ENCODE data around the gene CYP19A1. TPM values are rescaled to one million over a fixed set of nuclear protein-coding genes. Genes with fewer than 3 reads are reported as not detected.

CYP19A1 gene
- total and polyA plus RNA-seq, 2 of the 8 experiments (the other 6 are each of a cell fraction or from before 2014, with no cell fraction given) = not detected

DNA sequence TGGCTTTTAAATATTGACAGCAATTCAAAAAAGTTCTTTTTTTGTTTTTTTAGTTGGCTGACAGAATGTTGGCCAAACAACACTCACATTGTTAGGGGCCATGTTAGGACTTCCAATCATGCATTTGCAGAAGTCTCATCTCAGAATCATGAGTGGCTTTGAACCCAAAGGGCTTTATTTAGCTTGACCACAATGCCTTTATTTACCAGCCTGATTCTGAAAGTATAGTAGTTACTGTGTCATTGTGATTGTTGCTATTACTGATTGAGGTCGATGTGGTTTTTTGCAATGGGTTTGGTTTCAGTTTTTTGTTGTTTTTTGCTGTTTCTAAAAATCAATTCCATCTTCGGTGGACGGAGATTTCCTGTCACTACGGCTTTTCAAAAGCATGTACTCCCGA, 10.3 kb upstream of the CYP19A1 start:
- H3K4ac ChIP-seq (replicated peaks; ENCODE audit: insufficient read length, low read depth, low read length) = no peak overlapping the region
- no peaks in the 10 kb centered on the region for H3K79me1 ChIP-seq (ENCODE audit: low read depth, low read length)
- H3K14ac ChIP-seq (ENCODE audit: insufficient read length) = no peak overlapping the region
- H3K23ac ChIP-seq (ENCODE audit: insufficient read length) = no peak overlapping the region
- H4K20me1 ChIP-seq (replicated peaks in 1 of 2; ENCODE audit: control insufficient read depth in 1 of 2, insufficient read depth in 2 of 2, low read length in 2 of 2) = no peaks in the 10 kb centered on the region
- H2BK15ac ChIP-seq (ENCODE audit: low read length) = no peak overlapping the region
- no peak overlapping the region for H3K4me2 ChIP-seq (ENCODE audit: insufficient read depth in 1 of 2, low read depth in 2 of 2, low read length in 2 of 2)
- FAIRE-seq (no peak), DNase-seq (ENCODE audit: low read depth in 1 of 2, low spot score in 2 of 2) (no peak)
- peaks cover 0 to 3% (median under 1%) of the 10 kb centered on the region in 4 experiments; a peak in 1 of 7 replicates for H3K27me3 ChIP-seq (replicated peaks in 1 of 4; ENCODE audit: control insufficient read depth in 3 of 4, extremely low read depth in 1 of 4, insufficient read depth in 3 of 4, low read length in 3 of 4)
- H2BK12ac ChIP-seq (ENCODE audit: low read depth, low read length) = no peak overlapping the region
- H3K27ac ChIP-seq (ENCODE audit: low read depth, low read length) = no peak overlapping the region
- H4K91ac ChIP-seq (replicated peaks; ENCODE audit: insufficient read length, low read length) = no peak overlapping the region
- no peaks in the 10 kb centered on the region for H3K79me2 ChIP-seq (ENCODE audit: control insufficient read depth in 1 of 2, insufficient read depth in 2 of 2, low read length in 2 of 2)
- H3K18ac ChIP-seq (ENCODE audit: extremely low read depth, low read length) = no peak overlapping the region
- no peaks in the 10 kb centered on the region for H3K4me1 ChIP-seq (replicated peaks in 1 of 4; ENCODE audit: control insufficient read depth in 3 of 4, insufficient read depth in 4 of 4, low read length in 3 of 4)
- H2BK120ac ChIP-seq (replicated peaks; ENCODE audit: low read depth, low read length) = no peak overlapping the region
- H3K56ac ChIP-seq (replicated peaks; ENCODE audit: insufficient read length, low read depth, low read length) = no peak overlapping the region
- no peaks in the 10 kb centered on the region for H3K36me3 ChIP-seq (ENCODE audit: control insufficient read depth in 2 of 4, insufficient read depth in 4 of 4, low read length in 3 of 4)
- H2AK5ac ChIP-seq (ENCODE audit: low read depth, low read length) = no peak overlapping the region
- POLR2A ChIA-PET (ENCODE audit: partially characterized antibody) = no interaction called here
- no peak overlapping the region for H4K8ac ChIP-seq (ENCODE audit: extremely low read depth, insufficient read depth, low read length)
- no peak overlapping the region for H2BK20ac ChIP-seq (ENCODE audit: low read length)
- no peak overlapping the region for H3K4me3 ChIP-seq (ENCODE audit: extremely low read depth in 1 of 4, insufficient read depth in 2 of 4, low read depth in 3 of 4, low read length in 4 of 4)
- no peak overlapping the region for H2AFZ ChIP-seq (ENCODE audit: low read length)
- H3K23me2 ChIP-seq (ENCODE audit: low read depth, low read length) = no peaks in the 10 kb centered on the region
- CTCF ChIA-PET (ENCODE audit: partially characterized antibody) = interaction anchor here (0.9 to 2.7 kb wide), 5 partner anchors 16 to 185 kb away, joined by 3 to 13 read pairs (median 5); no protein-coding TSS in a partner anchor
- no peak overlapping the region for H2BK5ac ChIP-seq (ENCODE audit: low read depth, low read length)
- H3K9ac ChIP-seq (replicated peaks in 1 of 4; ENCODE audit: extremely low read depth in 1 of 4, low read depth in 3 of 4, low read length in 3 of 4) = no peak overlapping the region
- H4K5ac ChIP-seq (ENCODE audit: insufficient read length, low read depth, low read length) = no peak overlapping the region
- WGBS, 2 experiments (ENCODE audit: extremely low coverage in 1 of 2, insufficient coverage in 1 of 2, insufficient read length in 1 of 2, insufficient replicate concordance in 2 of 2, low coverage in 1 of 2, low lambda C conversion rate in 2 of 2, missing lambda C conversion rate in 1 of 2) = 92% methylated on average over 5 of the region's 5 CpGs; no CpG with 5 or more reads in 1 of the 2 experiments
- H3K9me3 ChIP-seq (ENCODE audit: insufficient read depth in 2 of 2, low read depth in 1 of 2, low read length in 1 of 2) = no peaks in the 10 kb centered on the region
- no peak for TF ChIP-seq GTF2F1 (IDR thresholded peaks at IDR 0.05; ENCODE audit: borderline replicate concordance, low read depth, low read length)
- TF ChIP-seq RXRA (IDR thresholded peaks at IDR 0.05; ENCODE audit: insufficient read depth, low read depth, low read length) = no peak
- TF ChIP-seq SIX5 (IDR thresholded peaks at IDR 0.05; ENCODE audit: low read depth, low read length) = no peak
- TF ChIP-seq, protein P1, sequence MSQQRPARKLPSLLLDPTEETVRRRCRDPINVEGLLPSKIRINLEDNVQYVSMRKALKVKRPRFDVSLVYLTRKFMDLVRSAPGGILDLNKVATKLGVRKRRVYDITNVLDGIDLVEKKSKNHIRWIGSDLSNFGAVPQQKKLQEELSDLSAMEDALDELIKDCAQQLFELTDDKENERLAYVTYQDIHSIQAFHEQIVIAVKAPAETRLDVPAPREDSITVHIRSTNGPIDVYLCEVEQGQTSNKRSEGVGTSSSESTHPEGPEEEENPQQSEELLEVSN (IDR thresholded peaks at IDR 0.05) = no peak
- no peak for TF ChIP-seq GABPA (IDR thresholded peaks at IDR 0.05; ENCODE audit: borderline replicate concordance, insufficient read depth, low read length)
- no peak for TF ChIP-seq CBX8 (IDR thresholded peaks at IDR 0.05; ENCODE audit: borderline replicate concordance, low read depth, low read length)
- no peak for TF ChIP-seq KDM4A (IDR thresholded peaks at IDR 0.05; ENCODE audit: low read depth, low read length, severe bottlenecking)
- TF ChIP-seq CEBPB (IDR thresholded peaks at IDR 0.05; ENCODE audit: low read depth, low read length) = no peak
- no peak for TF ChIP-seq NANOG (IDR thresholded peaks at IDR 0.05; ENCODE audit: insufficient read depth, low read depth, low read length, poor library complexity, severe bottlenecking)
- TF ChIP-seq HDAC6 (IDR thresholded peaks at IDR 0.05; ENCODE audit: low read depth, low read length) = no peak
- no peak for TF ChIP-seq TAF1 (IDR thresholded peaks at IDR 0.05; ENCODE audit: low read depth, low read length)
- TF ChIP-seq SUZ12 (IDR thresholded peaks at IDR 0.05; ENCODE audit: low read length) = no peak
- TF ChIP-seq FOSL1 (IDR thresholded peaks at IDR 0.05; ENCODE audit: insufficient read depth, low read depth, low read length) = no peak
- no peak for TF ChIP-seq BCL11A (IDR thresholded peaks at IDR 0.05; ENCODE audit: low read depth in 2 of 2, low read length in 2 of 2)
